Endothelial cell of umbilical vein (primary cell): Measurements from ENCODE around the gene ITGA8. TPM values are rescaled to one million over a fixed set of nuclear protein-coding genes. Genes with fewer than 3 reads are reported as not detected.

ENCODE experiments used
- BruUV-seq: library from RNA; stranded (reverse); fragments of 400-500 nt; replicated peaks from 2 replicates; lab custom pipeline; 2021; lab: Mats Ljungman, UMichigan
- CTCF ChIA-PET: fragments of 300-600, 350-600 bp; sonication (Branson Sonifier 250); formaldehyde crosslinking; loops from one replicate; lab custom pipeline; 2021; ENCODE audit warnings: antibody characterized with exemption, inconsistent platforms; lab: Charles Lee
- POLR2A ChIA-PET: fragments of 300-600, 350-600 bp; sonication (Branson Sonifier 250); formaldehyde crosslinking; loops from one replicate; lab custom pipeline; 2021; ENCODE audit warnings: antibody characterized with exemption, inconsistent platforms; lab: Charles Lee
- DNase-seq: peaks from one replicate; pipeline ENCODE4 v3.0.0-alpha.2; 2011; ENCODE audit warnings: low read depth, low spot score
- FAIRE-seq: peaks from 2 replicates; lab custom pipeline; 2011; peaks lifted over from hg19 to GRCh38; lab: Jason Lieb, UNC
- H2AFZ ChIP-seq: 2 replicates; pipeline ENCODE4 v1.6.0; 2012; ENCODE audit warnings: low read depth, low read length, control low read depth, inconsistent platforms
- H3K27ac ChIP-seq: 2 replicates; pipeline ENCODE4 v1.5.1; 2011; ENCODE audit warnings: low read depth, mild to moderate bottlenecking, control low read depth, low read length, moderate library complexity; ENCODE audit not compliant: insufficient read depth
- H3K27me3 ChIP-seq, 2 experiments: 2 replicates each; pipeline versions ENCODE4 v1.6.0 to v1.6.1; 2011; ENCODE audit warnings: low read length in 2 of 2, mixed read lengths in 1 of 2; ENCODE audit not compliant: control insufficient read depth in 2 of 2, insufficient read depth in 2 of 2
- H3K36me3 ChIP-seq, 2 experiments: 2 replicates in 1 of 2; 3 replicates in 1 of 2; pipeline ENCODE4 v1.5.1; 2011; ENCODE audit warnings: low read length in 2 of 2, mild to moderate bottlenecking in 1 of 2, moderate library complexity in 1 of 2; ENCODE audit not compliant: control insufficient read depth in 2 of 2, insufficient read depth in 2 of 2; ENCODE audit errors: extremely low read depth in 1 of 2
- H3K4me1 ChIP-seq: 3 replicates; pipeline ENCODE4 v1.5.1; 2011; ENCODE audit warnings: mild to moderate bottlenecking, low read length; ENCODE audit not compliant: control insufficient read depth, insufficient read depth; ENCODE audit errors: extremely low read depth
- H3K4me2 ChIP-seq: 2 replicates; pipeline ENCODE4 v1.6.1; 2011; ENCODE audit warnings: low read length, control low read depth, mixed read lengths; ENCODE audit not compliant: insufficient read depth
- H3K4me3 ChIP-seq, 3 experiments: fragments of 200-600 bp in 1 of 3; sonication (generic), shearing (Covaris generic) in 1 of 3; replicated peaks in 1 of 3; 2 replicates each; pipeline ENCODE4 v1.5.1; 2011 to 2016; ENCODE audit warnings: control low read depth in 3 of 3, low read length in 3 of 3, mild to moderate bottlenecking in 2 of 3, inconsistent platforms in 1 of 3, low read depth in 1 of 3, moderate library complexity in 1 of 3; ENCODE audit not compliant: insufficient read depth in 1 of 3
- H3K79me2 ChIP-seq: 2 replicates; pipeline ENCODE4 v1.6.0; 2012; ENCODE audit warnings: low read length, inconsistent platforms; ENCODE audit not compliant: control insufficient read depth, insufficient read depth
- H3K9ac ChIP-seq: replicated peaks from 2 replicates; pipeline ENCODE3; 2011; ENCODE audit warnings: low read length, control low read depth; ENCODE audit not compliant: insufficient read depth; ENCODE audit errors: extremely low read depth
- H3K9me1 ChIP-seq: replicated peaks from 3 replicates; pipeline ENCODE4 v1.6.0; 2011; ENCODE audit warnings: mild to moderate bottlenecking, low read length; ENCODE audit not compliant: control insufficient read depth, insufficient read depth; ENCODE audit errors: extremely low read depth
- H3K9me3 ChIP-seq: replicated peaks from 2 replicates; pipeline ENCODE4 v1.5.1; 2012; ENCODE audit warnings: low read length, inconsistent platforms; ENCODE audit not compliant: control insufficient read depth, insufficient read depth
- H4K20me1 ChIP-seq: replicated peaks from 2 replicates; pipeline ENCODE3; 2011; ENCODE audit warnings: mild to moderate bottlenecking, low read length; ENCODE audit not compliant: control insufficient read depth, insufficient read depth; ENCODE audit errors: extremely low read depth
- CTCF ChIP-seq, 2 donors: IDR thresholded peaks; 1 replicate in 1 of 2; 2 replicates in 1 of 2; pipeline ENCODE4 v1.5.1; 2011; ENCODE audit warnings: low read length in 2 of 2, mild to moderate bottlenecking in 2 of 2, moderate library complexity in 2 of 2, control low read depth in 1 of 2, inconsistent platforms in 1 of 2, low read depth in 1 of 2; ENCODE audit not compliant: insufficient read depth in 1 of 2; ENCODE audit errors: extremely low read depth in 1 of 2
- EZH2 ChIP-seq: IDR thresholded peaks from 2 replicates; pipeline ENCODE4 v1.6.1; 2012; ENCODE audit warnings: borderline replicate concordance, low read depth, mild to moderate bottlenecking, moderate library complexity, low read length, inconsistent platforms; ENCODE audit not compliant: severe bottlenecking
- FOS ChIP-seq: IDR thresholded peaks from 2 replicates; pipeline ENCODE4 v1.6.1; 2011; ENCODE audit warnings: mild to moderate bottlenecking, low read length, moderate library complexity, borderline replicate concordance; ENCODE audit not compliant: insufficient read depth
- GATA2 ChIP-seq: IDR thresholded peaks from 2 replicates; pipeline ENCODE4 v1.7.0; 2011; ENCODE audit warnings: low read depth, mild to moderate bottlenecking, moderate library complexity, mixed read lengths, low read length; ENCODE audit not compliant: insufficient read length, insufficient read depth
- JUN ChIP-seq: IDR thresholded peaks from 2 replicates; pipeline ENCODE4 v1.6.1; 2011; ENCODE audit warnings: borderline replicate concordance, low read depth; ENCODE audit not compliant: insufficient read length, insufficient read depth
- MAX ChIP-seq: IDR thresholded peaks from 2 replicates; pipeline ENCODE4 v1.6.1; 2011; ENCODE audit not compliant: insufficient read depth, insufficient read length
- MYC ChIP-seq: IDR thresholded peaks from one replicate; pipeline ENCODE4 v1.6.1; 2011; ENCODE audit warnings: mild to moderate bottlenecking, low read depth, low read length
- POLR2A ChIP-seq: IDR thresholded peaks from 2 replicates; pipeline ENCODE4 v1.6.1; 2012; ENCODE audit warnings: low read depth, mild to moderate bottlenecking, control low read depth, low read length
- POLR2AphosphoS5 ChIP-seq: IDR thresholded peaks from 2 replicates; pipeline ENCODE4 v1.6.1; 2012; ENCODE audit warnings: low read depth, mild to moderate bottlenecking, control low read depth, low read length, moderate library complexity; ENCODE audit not compliant: insufficient read depth
- dilution Hi-C: fragments of 300-500 bp; cut with MboI; formaldehyde crosslinking; loops from one replicate; pipeline ENCODE4 v1.15.0; 2019; ENCODE audit warnings: low sequenced_read_pairs; ENCODE audit not compliant: extremely low pct_ligation_motif_present
- intact Hi-C: fragments of 100-400 bp; cut with micrococcal nuclease; formaldehyde crosslinking; loops from one replicate; pipeline ENCODE4 v1.10.0; 2022
- polyA plus RNA-seq, 4 experiments: library from polyadenylated mRNA; depleted of rRNA in 3 of 4; stranded (reverse) in 3 of 4; unstranded in 1 of 4; fragments of >200 nt; gene quantifications; 2 replicates each; pipeline versions ENCODE4 v1.2.1 to v1.2.3, GENCODE V29; 2011 to 2012; ENCODE audit warnings: missing spikeins in 1 of 4
- total RNA-seq: library from RNA; stranded (reverse); gene quantifications from 2 replicates; pipeline ENCODE4 v1.2.3, GENCODE V29; 2021

Gene ITGA8
- total and polyA plus RNA-seq, 2 donors (not counting 3 experiments of a cell fraction or from before 2014, with no cell fraction given), result 0.04 to 0.40 TPM

GRCh38 chr10:15730341-15730740 is 10.6 kb upstream of the ITGA8 start:
- DNase-seq (no peak), FAIRE-seq (no peak)
- Histone ChIP-seq H3K9ac (no peak overlapping the region), H3K4me3 (no peak overlapping the region), H3K9me3 (no peaks in the 10 kb centered on the region), H3K27me3 (peaks cover 9 to 12% of the 10 kb centered on the region in 2 experiments), H4K20me1 (no peaks in the 10 kb centered on the region), H3K27ac (no peak overlapping the region), H3K36me3 (no peaks in the 10 kb centered on the region), H3K4me2 (no peak overlapping the region), H3K9me1 (no peaks in the 10 kb centered on the region), H3K4me1 (no peaks in the 10 kb centered on the region), H3K79me2 (no peaks in the 10 kb centered on the region), H2AFZ (no peak overlapping the region)
- no TSS peak for BruUV-seq
- intact Hi-C loops (no loop called here), dilution Hi-C loops (no loop called here)
- TF ChIP-seq MYC, result no peak
- TF ChIP-seq JUN, result no peak
- TF ChIP-seq FOS, result no peak
- no peak for TF ChIP-seq POLR2AphosphoS5
- no peak for TF ChIP-seq EZH2
- TF ChIP-seq GATA2, result no peak
- TF ChIP-seq MAX, result no peak
- no peak for TF ChIP-seq CTCF (IDR thresholded peaks at IDR 0.05; ENCODE audit: extremely low read depth in 1 of 2, insufficient read depth in 1 of 2, low read depth in 1 of 2, low read length in 2 of 2)
- TF ChIP-seq POLR2A, result no peak
- CTCF ChIA-PET, result interaction anchor here (0.9 to 2.0 kb wide), 3 partner anchors 11 to 355 kb away, joined by 3 to 10 read pairs (median 5); partner anchors contain the start of gene ITGA8
- POLR2A ChIA-PET, result no interaction called here
